Peyer's patch (tissue), 4 donors: Measurements from ENCODE around the gene MED12. TPM values are rescaled to one million over a fixed set of nuclear protein-coding genes. Genes with fewer than 3 reads are reported as not detected.
A peak's percentile ranks its signal among the peaks of the same experiment; 100 is the strongest.

Experiments used
- DNase-seq, 3 donors: peaks; one replicate each; pipeline ENCODE4 v3.0.0-alpha.2; 2017 to 2019
- H3K27ac ChIP-seq, 4 donors: fragments of 200-600 bp; sonication (generic); one replicate each; pipeline ENCODE4 v1.5.1; 2016 to 2019
- H3K27me3 ChIP-seq, 2 donors: fragments of 200-600 bp; sonication (generic); one replicate each; pipeline ENCODE4 v1.5.1; 2019
- H3K36me3 ChIP-seq, 3 donors: fragments of 200-600 bp; sonication (generic); one replicate each; pipeline ENCODE4 v1.5.1; 2016 to 2019
- H3K4me1 ChIP-seq, 4 donors: fragments of 200-600 bp; sonication (generic); one replicate each; pipeline ENCODE4 v1.5.1; 2016 to 2019
- H3K4me3 ChIP-seq, 4 donors: fragments of 200-600 bp; sonication (generic); 1 replicate in 3 of 4; 2 replicates in 1 of 4; pipeline ENCODE4 v1.5.1; 2016 to 2019; ENCODE audit warnings: mild to moderate bottlenecking in 1 of 4
- H3K9me3 ChIP-seq, 4 donors: fragments of 200-600 bp; sonication (generic); one replicate each; pipeline ENCODE4 v1.5.1; 2016 to 2019; ENCODE audit warnings: mild to moderate bottlenecking in 1 of 4
- CTCF ChIP-seq, 6 experiments: fragments of 450-650 bp in 4 of 6; fragments of 200-600 bp in 2 of 6; sonication (generic) in 1 of 6; IDR thresholded peaks; one replicate each; pipeline ENCODE4 v1.5.1; 2017 to 2019; ENCODE audit warnings: antibody characterized with exemption in 6 of 6, mild to moderate bottlenecking in 3 of 6, moderate library complexity in 1 of 6
- POLR2A ChIP-seq, 2 donors: fragments of 450-650 bp; IDR thresholded peaks; one replicate each; pipeline ENCODE4 v1.5.1; 2017; ENCODE audit warnings: antibody characterized with exemption in 2 of 2, mild to moderate bottlenecking in 2 of 2, moderate library complexity in 2 of 2
- total RNA-seq, 4 donors: library from RNA; depleted of rRNA; stranded (reverse); fragments of >200 nt; gene quantifications; one replicate each; pipeline ENCODE4 v1.1.0, GENCODE V29; 2016

The MED12 gene
- total RNA-seq, 4 donors from 2014 or later: 38.5 to 87.0 (median 67.5) TPM

- Histone ChIP-seq H3K4me3 (peak overlapping the region; percentile 41 to 54 (median 49)), H3K27me3 (no peaks in the 10 kb centered on the region), H3K4me1 (no peaks in the 10 kb centered on the region), H3K27ac (peak overlapping the region; percentile 80 to 90 (median 88)), H3K9me3 (no peaks in the 10 kb centered on the region), H3K36me3 (no peaks in the 10 kb centered on the region)
- no peak for TF ChIP-seq POLR2A (IDR thresholded peaks at IDR 0.05)
- peak in 2 of 3 donors; percentile 40 to 59 for DNase-seq
These were observed 63.1 kb downstream of the MED12 start for GRCh38 chrX:71181558-71181909.

- no peaks in the 10 kb centered on the region for H3K9me3 ChIP-seq
- H3K27me3 ChIP-seq: no peaks in the 10 kb centered on the region
- H3K36me3 ChIP-seq: no peaks in the 10 kb centered on the region
- TF ChIP-seq CTCF (IDR thresholded peaks at IDR 0.05): no peak
- TF ChIP-seq POLR2A (IDR thresholded peaks at IDR 0.05): peak; percentile 66 to 86
- no peaks in the 10 kb centered on the region for H3K4me1 ChIP-seq
- peak overlapping the region; percentile 41 to 54 (median 49) for H3K4me3 ChIP-seq
- peak; percentile 76 to 93 (median 77) for DNase-seq
- H3K27ac ChIP-seq: peak overlapping the region; percentile 80 to 90 (median 88)
These were observed 63.8 kb downstream of the MED12 start for GRCh38 chrX:71181910-71182799.

- DNase-seq: no peak
- Histone ChIP-seq H3K36me3 (no peaks in the 10 kb centered on the region), H3K27me3 (no peaks in the 10 kb centered on the region), H3K4me1 (no peaks in the 10 kb centered on the region), H3K4me3 (peak overlapping the region in 2 of 4 donors; percentile 51 to 54), H3K9me3 (no peaks in the 10 kb centered on the region), H3K27ac (peak overlapping the region; percentile 80 to 90 (median 88))
- TF ChIP-seq POLR2A (IDR thresholded peaks at IDR 0.05) (no peak), CTCF (IDR thresholded peaks at IDR 0.05) (no peak)
These were observed 64.5 kb downstream of the MED12 start for GRCh38 chrX:71182871-71183270.

GRCh38 chrX:71183341-71183740 lies 64.9 kb downstream of the MED12 start:
- Histone ChIP-seq H3K27ac (no peak overlapping the region), H3K27me3 (no peaks in the 10 kb centered on the region), H3K36me3 (no peaks in the 10 kb centered on the region), H3K9me3 (no peaks in the 10 kb centered on the region), H3K4me1 (no peaks in the 10 kb centered on the region), H3K4me3 (no peak overlapping the region)
- TF ChIP-seq CTCF (IDR thresholded peaks at IDR 0.05): no peak
- no peak for TF ChIP-seq POLR2A (IDR thresholded peaks at IDR 0.05)
- DNase-seq: no peak

GRCh38 chrX:71184092-71184491 lies 65.7 kb downstream of the MED12 start:
- H3K4me3 ChIP-seq: no peak overlapping the region
- H3K4me1 ChIP-seq: no peaks in the 10 kb centered on the region
- no peaks in the 10 kb centered on the region for H3K9me3 ChIP-seq
- H3K27ac ChIP-seq: no peak overlapping the region
- H3K36me3 ChIP-seq: no peaks in the 10 kb centered on the region
- TF ChIP-seq CTCF (IDR thresholded peaks at IDR 0.05) (no peak), POLR2A (IDR thresholded peaks at IDR 0.05) (no peak)
- DNase-seq: no peak
- no peaks in the 10 kb centered on the region for H3K27me3 ChIP-seq

- no peaks in the 10 kb centered on the region for H3K4me1 ChIP-seq
- H3K36me3 ChIP-seq: no peaks in the 10 kb centered on the region
- no peak for DNase-seq
- no peak overlapping the region for H3K27ac ChIP-seq
- H3K4me3 ChIP-seq: no peak overlapping the region
- H3K27me3 ChIP-seq: no peaks in the 10 kb centered on the region
- H3K9me3 ChIP-seq: no peaks in the 10 kb centered on the region
- TF ChIP-seq CTCF (IDR thresholded peaks at IDR 0.05) (no peak), POLR2A (IDR thresholded peaks at IDR 0.05) (no peak)
These were observed 66.6 kb downstream of the MED12 start for GRCh38 chrX:71184803-71185495.
